NCI-H2029 (cell line): ENCODE data around the gene PAQR4.

Experiments
- DNase-seq: peaks from one replicate; lab custom pipeline; 2025; lab: John Stamatoyannopoulos, UW

The PAQR4 gene

DNA sequence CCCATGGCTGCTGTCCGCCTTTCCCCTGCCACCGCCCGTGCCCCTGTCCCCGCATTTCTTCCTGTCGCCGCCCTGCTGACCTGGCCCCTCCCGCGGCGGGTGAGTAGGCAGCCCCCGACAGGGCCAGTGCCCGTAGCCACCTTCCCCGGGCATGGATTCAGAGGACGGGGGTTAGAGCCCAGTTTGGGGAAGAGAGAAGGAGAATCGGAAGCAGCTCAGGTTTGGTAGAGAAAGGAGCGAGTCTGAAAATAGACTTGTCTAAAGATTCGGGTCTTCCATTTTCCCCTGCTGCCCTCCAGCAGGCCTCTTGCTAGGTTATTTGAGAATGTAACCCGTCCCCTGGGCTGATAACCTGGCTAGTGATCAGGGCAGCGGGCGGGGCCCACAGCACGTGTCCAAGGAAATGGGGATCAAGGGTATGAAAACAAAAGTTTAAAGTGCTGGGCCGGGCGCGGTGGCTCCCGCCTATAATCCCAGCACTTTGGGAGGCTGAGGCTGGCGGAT is 35.7 kb downstream of the PAQR4 start:
- no peak for DNase-seq

- no peak for DNase-seq
These were observed 38.2 kb downstream of the PAQR4 start for GRCh38 chr16:3007059-3007956.

DNA sequence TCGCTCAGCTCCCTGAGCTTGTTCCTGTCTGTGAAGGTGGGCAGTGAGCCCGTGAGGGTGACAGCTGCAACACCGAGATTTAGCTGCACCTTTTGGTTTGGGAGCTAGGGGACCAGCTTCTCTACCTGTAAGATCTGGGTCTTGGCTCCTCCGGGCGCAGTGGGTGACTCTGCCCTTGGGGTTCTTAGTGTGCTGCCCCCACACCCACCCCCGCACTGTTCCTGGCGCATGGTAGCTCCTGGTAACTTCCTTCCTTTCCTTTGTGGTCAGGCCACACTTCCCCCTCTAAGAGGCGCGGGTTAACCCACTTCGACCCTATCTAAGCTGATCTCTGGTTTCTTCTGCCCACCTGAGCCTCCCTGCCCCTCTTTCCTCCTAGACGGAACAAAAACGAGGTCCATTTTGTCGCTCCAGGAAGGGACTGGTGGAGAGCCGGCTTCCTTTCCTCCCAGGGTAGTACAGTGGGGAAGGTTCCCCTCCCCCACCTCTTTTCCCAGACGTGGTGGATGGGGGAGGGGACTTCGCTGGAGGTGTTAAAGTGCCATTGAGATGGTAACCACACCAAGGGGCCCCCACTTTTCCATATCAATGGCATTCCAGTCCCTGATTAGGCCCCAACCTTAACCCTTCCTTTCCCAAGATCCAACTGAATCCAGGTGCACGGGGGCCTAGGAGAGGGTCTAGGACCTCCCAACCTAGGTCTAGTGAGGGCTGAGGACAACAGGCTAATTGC is 39.0 kb downstream of the PAQR4 start:
- no peak for DNase-seq

DNA sequence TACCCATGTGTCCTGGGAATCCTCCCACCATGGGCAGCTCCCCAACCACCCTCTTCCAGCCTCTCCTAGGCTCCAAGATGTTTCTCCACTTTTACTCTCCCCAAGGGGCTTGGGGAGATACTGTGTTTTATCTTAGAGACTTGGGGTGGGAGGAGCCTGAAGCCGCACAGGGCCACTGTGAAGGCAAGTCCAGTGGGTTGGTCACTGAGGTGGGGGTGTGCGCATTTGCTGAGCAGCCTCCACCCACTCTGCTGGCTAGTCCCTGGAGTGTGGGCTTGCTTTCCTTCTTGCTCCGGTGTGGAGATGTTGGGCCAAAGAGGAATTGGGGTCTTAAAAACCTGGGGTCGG is 39.5 kb downstream of the PAQR4 start:
- DNase-seq = no peak

GRCh38 chr16:3009568-3010390 is 40.6 kb downstream of the PAQR4 start:
- DNase-seq = no peak

DNA sequence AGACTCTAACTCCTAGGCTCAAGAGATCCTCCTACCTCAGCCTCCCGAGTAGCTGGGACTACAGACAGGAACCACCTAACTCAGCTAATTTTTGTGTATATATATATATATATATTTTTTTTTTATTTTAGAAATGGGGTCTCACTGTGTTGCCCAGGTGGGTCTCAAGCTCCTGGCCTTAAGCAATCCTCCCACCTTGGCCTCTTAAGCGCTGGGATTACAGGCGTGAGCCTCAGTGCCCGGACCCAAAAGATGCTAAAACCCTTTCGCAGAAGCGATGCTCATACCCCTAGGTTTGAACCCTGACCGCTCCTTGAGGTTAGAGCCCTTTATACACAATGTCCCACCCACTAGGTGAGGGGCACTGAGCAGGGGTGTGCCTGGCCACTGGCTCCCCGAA is 41.4 kb downstream of the PAQR4 start:
- no peak for DNase-seq

DNA sequence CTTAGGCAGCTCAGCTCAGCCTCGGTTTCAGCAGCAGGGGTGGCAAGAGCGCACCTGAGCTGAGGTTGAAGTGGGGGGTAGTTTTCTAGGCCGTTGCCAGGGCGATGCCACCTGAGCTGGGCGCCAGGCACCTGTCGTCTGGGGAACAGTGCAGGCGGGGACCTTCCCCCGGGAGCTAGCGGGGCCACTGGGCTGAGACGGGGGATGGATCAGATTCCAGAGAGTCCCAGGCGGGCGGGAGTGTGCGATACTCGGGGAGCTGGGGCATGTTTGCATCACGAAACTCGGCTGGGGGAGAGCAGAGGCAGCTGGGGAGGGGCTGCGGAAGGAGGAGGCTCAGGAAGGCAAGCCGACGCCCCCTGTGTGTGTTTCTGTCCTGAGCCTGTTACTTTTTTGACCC is 43.1 kb downstream of the PAQR4 start:
- peak; percentile 35 for DNase-seq

GRCh38 chr16:3012828-3013420 is 43.8 kb downstream of the PAQR4 start, which contains the start of gene CLDN9:
CLDN9 (plus strand) TSS chr16:3012923; CDS start chr16:3013363, 440 bp downstream.
- no peak for DNase-seq

GRCh38 chr16:3013491-3013951 is 44.4 kb downstream of the PAQR4 start:
- DNase-seq = no peak

- DNase-seq = no peak
These were observed 45.0 kb downstream of the PAQR4 start for GRCh38 chr16:3013998-3014690.

- no peak for DNase-seq
These were observed 45.8 kb downstream of the PAQR4 start for GRCh38 chr16:3014971-3015370.

- no peak for DNase-seq
These were observed 46.8 kb downstream of the PAQR4 start for GRCh38 chr16:3015865-3016521.

GRCh38 chr16:3017344-3017743 is 48.2 kb downstream of the PAQR4 start:
- DNase-seq = no peak

GRCh38 chr16:3017794-3018506 is 48.8 kb downstream of the PAQR4 start, which contains the start of gene CLDN6:
CLDN6 (minus strand) TSS chr16:3018183; CDS start chr16:3016021, 2,162 bp downstream.
- DNase-seq = no peak

DNA sequence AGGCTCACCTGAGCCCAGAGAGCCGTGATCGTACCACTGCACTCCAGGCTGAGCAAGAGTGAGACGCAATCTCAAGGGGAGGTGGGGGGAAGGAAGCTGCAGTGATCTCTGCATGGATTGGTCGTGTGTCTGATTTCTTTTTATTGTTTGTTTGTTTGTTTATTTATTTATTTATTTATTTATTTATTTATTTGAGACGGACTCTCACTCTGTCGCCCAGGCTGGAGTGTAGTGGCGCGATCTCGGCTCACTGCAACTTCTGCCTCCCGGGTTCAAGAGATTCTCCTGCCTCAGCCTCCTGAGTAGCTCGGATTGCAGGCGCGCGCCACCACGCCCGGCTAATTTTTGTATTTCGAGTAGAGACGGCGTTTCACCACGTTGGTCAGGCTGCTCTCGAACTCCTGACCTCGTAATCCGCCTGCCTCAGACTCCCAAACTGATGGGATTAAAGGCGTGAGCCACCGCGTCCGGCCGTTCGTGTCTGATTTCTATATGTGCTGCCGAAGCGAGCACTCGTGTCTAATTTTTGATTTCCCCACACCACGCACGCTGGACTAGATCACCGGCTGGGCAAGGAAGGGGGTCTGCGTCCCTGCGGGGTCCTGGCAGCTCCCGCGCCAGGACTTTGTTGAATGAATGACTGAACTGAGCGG is 50.6 kb downstream of the PAQR4 start:
- DNase-seq = no peak

GRCh38 chr16:3020247-3020603 is 51.1 kb downstream of the PAQR4 start, which contains the start of gene TNFRSF12A:
TNFRSF12A (plus strand) TSS chr16:3020368; CDS start chr16:3020398, 30 bp downstream.
- DNase-seq = peak; percentile 38

GRCh38 chr16:3020604-3021448 is 51.7 kb downstream of the PAQR4 start:
- DNase-seq = no peak
